GM18519 (cell line): ENCODE results near the gene WDFY4.

ENCODE experiments used
- ATAC-seq: cut with Tn5 transposase; IDR thresholded peaks from one replicate; pipeline ENCODE4 v1.9.1; 2021; ENCODE audit warnings: mild to moderate bottlenecking, moderate library complexity; ENCODE audit not compliant: unreplicated experiment, low FRiP score

WDFY4 gene

DNA sequence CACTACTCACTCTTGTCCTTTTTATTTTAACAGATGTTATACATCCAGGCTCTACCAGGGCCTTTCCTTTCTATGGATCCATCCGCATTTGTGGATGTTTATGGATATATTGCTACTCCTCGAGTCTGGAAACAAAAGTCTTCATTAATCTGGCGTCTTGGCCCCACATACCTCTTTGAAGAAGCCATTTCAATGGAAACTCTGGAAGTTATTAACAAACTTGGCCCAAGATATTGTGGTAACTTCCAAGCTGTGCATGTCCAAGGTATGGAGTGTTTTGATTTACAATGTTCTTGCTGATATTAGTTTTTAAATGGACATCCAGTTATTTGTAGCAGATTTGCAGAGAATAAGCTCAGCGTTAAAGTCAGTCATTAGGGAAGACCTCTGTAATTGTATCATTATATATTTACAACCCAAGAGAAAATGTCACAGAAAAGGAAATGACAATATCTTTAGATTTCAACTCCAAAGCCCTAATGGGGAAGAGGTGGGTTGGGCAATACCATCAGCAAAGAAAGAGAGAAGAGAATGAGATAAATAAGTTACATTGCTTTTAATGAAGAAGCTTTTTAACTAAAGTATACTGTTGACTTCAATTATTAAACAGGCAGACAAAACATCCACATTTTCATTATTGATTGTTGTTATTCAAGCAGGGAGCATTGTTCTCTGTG lies 102.1 kb downstream of the WDFY4 start:
- ATAC-seq = no peak

- ATAC-seq = no peak
Observed at GRCh38 chr10:48788554-48788953, 103.9 kb downstream of the WDFY4 start.

- no peak for ATAC-seq
Observed at GRCh38 chr10:48789486-48790456, 105.1 kb downstream of the WDFY4 start.

DNA sequence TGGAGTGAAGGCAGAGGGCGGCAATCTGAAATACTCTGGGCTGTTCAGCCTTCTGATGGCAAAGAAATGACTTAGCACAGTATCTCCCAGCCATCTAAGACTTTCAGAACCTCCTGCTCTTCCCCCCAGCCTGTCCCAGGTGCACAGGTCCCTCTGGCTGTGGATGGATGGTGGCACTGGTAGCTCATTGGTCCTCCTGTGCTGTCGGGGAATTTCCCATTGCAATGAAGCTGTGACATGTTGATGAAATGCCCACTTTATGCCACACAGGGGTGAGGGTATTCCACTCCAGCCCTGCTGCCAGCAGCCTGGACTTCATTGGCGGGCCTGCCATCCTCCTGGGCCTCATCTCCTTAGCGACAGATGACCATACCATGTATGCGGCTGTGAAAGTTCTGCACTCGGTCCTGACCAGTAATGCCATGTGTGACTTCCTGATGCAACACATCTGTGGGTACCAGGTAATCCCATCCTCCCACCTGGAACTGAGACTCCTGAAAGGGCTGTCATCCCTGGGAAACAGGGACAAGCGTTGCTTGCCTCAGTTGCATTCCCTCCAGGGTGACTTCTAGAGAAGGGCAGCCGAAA lies 105.9 kb downstream of the WDFY4 start:
- ATAC-seq = no peak

GRCh38 chr10:48791267-48791928 lies 106.7 kb downstream of the WDFY4 start:
- ATAC-seq = no peak

- no peak for ATAC-seq
Observed at GRCh38 chr10:48792121-48792520, 107.4 kb downstream of the WDFY4 start.

GRCh38 chr10:48792687-48793096 lies 108.0 kb downstream of the WDFY4 start:
- no peak for ATAC-seq

DNA sequence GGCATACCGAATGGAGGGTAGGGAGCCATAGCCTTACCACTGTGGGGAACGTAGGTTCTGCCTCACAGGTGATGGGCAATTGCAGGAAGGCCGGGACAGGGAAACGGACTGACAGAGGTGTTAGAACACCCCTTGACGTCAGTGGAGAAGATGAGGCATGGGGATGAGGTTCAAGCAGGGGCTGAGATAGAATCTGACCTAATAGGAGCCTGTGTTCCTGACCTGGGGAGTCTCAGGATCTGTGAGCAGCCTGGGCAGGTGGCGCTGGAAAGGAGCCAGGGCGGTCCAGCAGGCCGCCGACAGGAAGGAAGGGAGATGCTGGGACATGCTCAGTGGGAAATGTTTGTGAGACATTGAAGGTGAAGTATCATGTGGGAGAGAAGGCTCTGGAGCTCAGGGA lies 109.4 kb downstream of the WDFY4 start:
- ATAC-seq = no peak

- no peak for ATAC-seq
Observed at GRCh38 chr10:48796713-48797245, 112.1 kb downstream of the WDFY4 start.

- ATAC-seq = no peak
Observed at GRCh38 chr10:48797830-48798229, 113.2 kb downstream of the WDFY4 start.

GRCh38 chr10:48798481-48799254 lies 114.0 kb downstream of the WDFY4 start:
- no peak for ATAC-seq

DNA sequence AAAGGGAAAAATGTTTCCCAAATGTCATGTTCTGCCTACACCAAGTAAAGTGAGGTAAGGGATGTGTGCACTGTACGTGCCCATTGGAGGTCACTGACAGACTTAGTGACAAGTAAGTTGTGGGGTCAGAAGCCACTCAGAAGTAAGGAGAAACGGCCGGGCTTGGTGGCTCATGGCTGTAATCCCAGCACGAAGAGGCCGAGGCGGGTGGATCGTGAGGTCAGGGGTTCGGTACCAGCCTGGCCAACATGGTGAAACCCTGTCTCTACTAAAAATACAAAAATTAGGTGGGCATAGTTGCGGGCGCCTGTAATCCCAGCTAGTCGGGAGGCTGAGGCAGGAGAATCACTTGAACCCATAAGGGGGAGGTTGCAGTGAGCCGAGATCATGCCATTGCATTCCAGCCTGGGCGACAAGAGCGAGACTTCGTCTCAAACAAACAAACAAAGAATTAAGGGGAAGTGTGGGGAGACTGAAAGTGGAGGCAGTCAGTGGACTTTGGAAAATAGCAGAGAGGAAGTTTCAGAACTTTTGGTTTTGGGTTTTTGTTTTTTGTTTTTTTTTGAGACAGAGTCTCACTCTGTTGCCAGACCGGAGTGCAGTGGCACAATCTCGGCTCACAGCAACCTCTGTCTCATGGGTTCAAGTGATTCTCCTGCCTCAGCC lies 114.8 kb downstream of the WDFY4 start:
- ATAC-seq = no peak

- ATAC-seq = no peak
Observed at GRCh38 chr10:48800007-48800675, 115.5 kb downstream of the WDFY4 start.

GRCh38 chr10:48801001-48801421 lies 116.3 kb downstream of the WDFY4 start:
- no peak for ATAC-seq

DNA sequence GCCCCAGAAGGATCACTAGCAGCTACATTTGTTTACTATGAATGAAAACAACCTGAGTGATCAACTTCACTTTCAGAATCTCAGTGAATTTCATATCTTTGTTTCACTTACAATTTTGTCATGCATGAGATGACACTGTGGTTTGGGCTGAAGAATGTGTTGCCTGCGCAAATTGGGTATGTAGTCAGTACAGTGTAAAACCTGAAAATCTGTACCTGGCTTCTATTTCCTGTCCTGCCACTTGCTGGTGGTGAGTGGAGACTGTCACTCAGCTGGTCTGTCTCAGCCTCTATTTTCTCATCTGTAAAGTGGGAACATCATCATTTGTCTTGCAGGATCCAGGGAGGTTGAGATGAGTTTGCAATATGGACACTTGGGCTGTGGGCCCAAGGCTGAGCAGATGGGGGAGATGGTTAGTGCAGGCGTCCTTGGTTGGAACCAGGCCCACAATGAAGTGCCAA lies 118.0 kb downstream of the WDFY4 start:
- ATAC-seq = peak; percentile 91

- no peak for ATAC-seq
Observed at GRCh38 chr10:48803801-48804584, 119.3 kb downstream of the WDFY4 start.

DNA sequence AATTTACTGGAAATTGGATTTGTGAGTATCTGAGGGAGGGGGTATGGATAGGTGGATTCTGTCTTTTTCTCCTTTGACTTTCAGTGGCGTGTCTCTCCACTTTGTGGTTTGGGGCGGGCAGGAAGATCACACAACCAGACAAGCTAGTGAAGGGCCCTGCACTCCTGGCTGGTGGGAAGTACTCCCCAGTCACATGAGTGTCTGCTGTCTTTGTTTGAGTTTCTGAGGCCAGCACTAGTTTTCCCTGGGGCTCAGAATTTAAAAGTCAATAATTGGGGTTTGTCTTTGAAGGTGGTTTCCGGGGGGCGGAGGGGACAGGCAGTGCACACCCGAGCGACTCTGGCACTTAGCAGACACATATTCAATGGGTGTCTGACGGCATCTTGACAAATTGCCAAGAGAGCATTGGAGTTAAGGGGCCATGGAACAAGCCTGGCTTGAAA lies 120.1 kb downstream of the WDFY4 start:
- no peak for ATAC-seq

DNA sequence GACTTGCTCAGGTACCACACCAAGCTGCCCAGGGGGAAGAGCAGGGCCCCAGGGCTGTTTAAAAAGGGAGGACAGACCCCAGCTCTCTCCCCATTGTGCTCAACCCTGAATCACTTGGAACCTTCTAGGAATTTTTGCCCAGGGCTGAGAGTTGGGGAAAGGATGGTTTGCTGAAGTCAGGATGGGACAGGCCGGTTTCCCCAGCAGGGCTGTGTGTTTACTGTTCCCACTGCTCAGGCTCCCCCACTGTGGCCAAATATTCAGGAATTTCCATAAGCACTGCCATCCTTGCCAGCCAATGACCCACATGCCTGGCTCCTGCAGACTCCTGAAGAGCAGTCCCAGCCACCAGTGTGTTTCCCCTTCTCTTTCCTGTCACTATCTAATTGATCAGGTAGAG lies 120.7 kb downstream of the WDFY4 start:
- no peak for ATAC-seq
